Kidney (tissue), 14 donors: ENCODE data around the gene MX1. TPM values are rescaled to one million over a fixed set of nuclear protein-coding genes. Genes with fewer than 3 reads are reported as not detected.

Source experiments
- DNase-seq, 5 donors: peaks; one replicate each; pipeline ENCODE4 v3.0.0-alpha.2; 2013 to 2020
- FAIRE-seq: peaks from 2 replicates; lab custom pipeline; 2012; peaks lifted over from hg19 to GRCh38; lab: Jason Lieb, UNC
- H3K27ac ChIP-seq, 2 donors: one replicate each; pipeline ENCODE4 v1.7.0; 2013; ENCODE audit warnings: low read depth in 2 of 2, low read length in 2 of 2, inconsistent platforms in 1 of 2
- H3K27me3 ChIP-seq: one replicate; pipeline ENCODE4 v1.7.1; 2013; ENCODE audit warnings: low read length, inconsistent platforms; ENCODE audit not compliant: control insufficient read depth, insufficient read depth
- H3K36me3 ChIP-seq, 3 donors: one replicate each; pipeline versions ENCODE4 v1.7.0 to v1.7.1; 2013; ENCODE audit warnings: low read length in 3 of 3, control low read depth in 1 of 3, inconsistent platforms in 1 of 3; ENCODE audit not compliant: insufficient read depth in 3 of 3, control insufficient read depth in 2 of 3
- H3K4me1 ChIP-seq, 3 donors: one replicate each; pipeline versions ENCODE4 v1.7.0 to v1.7.1; 2013; ENCODE audit warnings: low read length in 3 of 3, inconsistent platforms in 1 of 3, low read depth in 1 of 3; ENCODE audit not compliant: control insufficient read depth in 2 of 3, insufficient read depth in 2 of 3
- H3K4me3 ChIP-seq, 3 donors: one replicate each; pipeline versions ENCODE4 v1.7.0 to v1.8.1; 2013; ENCODE audit warnings: low read length in 3 of 3, control low read depth in 1 of 3, inconsistent platforms in 1 of 3
- H3K9ac ChIP-seq, 3 donors: one replicate each; pipeline versions ENCODE4 v1.7.0 to v1.7.1; 2013; ENCODE audit warnings: low read length in 3 of 3, control low read depth in 1 of 3, inconsistent platforms in 1 of 3
- H3K9me3 ChIP-seq, 3 donors: one replicate each; pipeline versions ENCODE4 v1.7.0 to v1.7.1; 2013; ENCODE audit warnings: low read length in 3 of 3, control low read depth in 1 of 3, inconsistent platforms in 1 of 3; ENCODE audit not compliant: control insufficient read depth in 2 of 3, insufficient read depth in 1 of 3
- CTCF ChIP-seq: IDR thresholded peaks from 3 replicates; pipeline ENCODE4 v1.5.1; 2012; ENCODE audit warnings: mild to moderate bottlenecking, moderate library complexity, borderline replicate concordance; ENCODE audit not compliant: insufficient read depth; ENCODE audit errors: extremely low read depth
- intact Hi-C: fragments of 100-400 bp; cut with DNase I; formaldehyde crosslinking; loops from one replicate; pipeline ENCODE4 v1.11.1; 2022
- polyA plus RNA-seq: library from polyadenylated mRNA; stranded (reverse); fragments of 350-450 nt; fragmentation: Illumina TruSeq; extraction: RNeasy Lipid Tissue Mini Kit (QIAGEN cat#74804); gene quantifications from one replicate; pipeline ENCODE4 v1.2.3, GENCODE V29; 2014; ENCODE audit warnings: low read depth, low replicate concordance; ENCODE audit not compliant: insufficient read depth
- total RNA-seq: library from RNA; stranded (reverse); fragmentation: NEBNext Ultra II Directional; extraction: Animal tissue kit (Norgen Biotek cat#: 25700); gene quantifications from one replicate; pipeline ENCODE4 v1.2.1, GENCODE V29; 2021
- donor health status: control.
- donor health status: control.
- donor health status: control.
- donor health status: control.
- donor health status: control.
- donor health status: DM: yes; HTN: yes; CAD: no.
- donor health status: Normal renal cell carcinoma (clear cell type).

The MX1 gene
- total and polyA plus RNA-seq, 2 donors from 2014 or later: 22.9 to 47.4 TPM

- H3K4me1 ChIP-seq: peaks cover 0 to 20% (median 16%) of the 10 kb centered on the region in 3 donors
- no peak overlapping the region for H3K4me3 ChIP-seq
- no peak for FAIRE-seq
- H3K9ac ChIP-seq: no peak overlapping the region
- peak overlapping the region; percentile 34 to 51 for H3K27ac ChIP-seq
- no peaks in the 10 kb centered on the region for H3K9me3 ChIP-seq
- H3K36me3 ChIP-seq: peaks cover 0 to 17% (median 7%) of the 10 kb centered on the region in 3 donors
- no peaks in the 10 kb centered on the region for H3K27me3 ChIP-seq
- no peak for TF ChIP-seq CTCF
- no peak for DNase-seq
- intact Hi-C loops: no loop called here
Measured at GRCh38 chr21:41480086-41480690, 54.1 kb downstream of the MX1 start.

GRCh38 chr21:41481191-41481590, 55.2 kb downstream of the MX1 start:
- FAIRE-seq (no peak), DNase-seq (no peak)
- no peak for TF ChIP-seq CTCF
- H3K4me1 ChIP-seq: peaks cover 0 to 20% (median 16%) of the 10 kb centered on the region in 3 donors
- no peaks in the 10 kb centered on the region for H3K9me3 ChIP-seq
- no peaks in the 10 kb centered on the region for H3K27me3 ChIP-seq
- H3K27ac ChIP-seq: no peak overlapping the region
- intact Hi-C loops: no loop called here
- no peak overlapping the region for H3K4me3 ChIP-seq
- peaks cover 0 to 17% (median 7%) of the 10 kb centered on the region in 3 donors for H3K36me3 ChIP-seq
- no peak overlapping the region for H3K9ac ChIP-seq

- intact Hi-C loops: no loop called here
- Histone ChIP-seq H3K27ac (no peak overlapping the region), H3K9ac (no peak overlapping the region), H3K4me3 (no peak overlapping the region), H3K36me3 (peaks cover 0 to 18% (median 8%) of the 10 kb centered on the region in 3 donors), H3K27me3 (no peaks in the 10 kb centered on the region), H3K4me1 (peaks cover 0 to 26% (median 16%) of the 10 kb centered on the region in 3 donors), H3K9me3 (no peaks in the 10 kb centered on the region)
- no peak for DNase-seq
- FAIRE-seq: no peak
- TF ChIP-seq CTCF: no peak
Measured at GRCh38 chr21:41482301-41482700, 56.3 kb downstream of the MX1 start.
